GM21576 (cell line): Measurements from ENCODE around the gene FOCAD.

Experiments used
- ATAC-seq: cut with Tn5 transposase; IDR thresholded peaks from one replicate; pipeline ENCODE4 v1.9.1; 2021; ENCODE audit warnings: mild to moderate bottlenecking, moderate library complexity; ENCODE audit not compliant: unreplicated experiment

The FOCAD gene

GRCh38 chr9:20681467-20681866, 2.6 kb upstream of the FOCAD start:
- ATAC-seq, result no peak

GRCh38 chr9:20683351-20684034, 566 bp upstream of the FOCAD start:
- peak; percentile 10 for ATAC-seq

GRCh38 chr9:20684875-20685696, 1.0 kb downstream of the FOCAD start:
- no peak for ATAC-seq

DNA sequence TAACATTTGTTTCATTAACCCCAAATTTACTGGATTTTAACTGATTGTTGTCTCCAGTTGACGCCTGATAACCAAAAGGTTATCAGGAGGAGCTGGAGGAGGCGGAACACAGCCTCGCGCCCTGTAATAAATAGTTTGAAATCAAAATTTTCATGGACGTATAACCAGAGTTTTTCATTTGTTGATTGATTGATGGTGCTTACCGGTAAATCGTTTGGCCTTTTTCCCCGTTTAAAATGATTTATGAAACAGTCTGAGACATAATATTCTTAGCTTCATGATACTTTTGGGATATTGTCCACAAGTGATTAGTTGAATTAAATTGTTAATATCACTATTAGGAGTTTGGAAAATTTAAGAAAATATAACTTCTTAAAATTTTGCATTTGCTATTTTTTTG, 1.7 kb downstream of the FOCAD start:
- ATAC-seq, result no peak

- ATAC-seq, result no peak
These were observed 5.8 kb downstream of the FOCAD start for GRCh38 chr9:20689833-20690232.

GRCh38 chr9:20692554-20692953, 8.5 kb downstream of the FOCAD start:
- no peak for ATAC-seq

DNA sequence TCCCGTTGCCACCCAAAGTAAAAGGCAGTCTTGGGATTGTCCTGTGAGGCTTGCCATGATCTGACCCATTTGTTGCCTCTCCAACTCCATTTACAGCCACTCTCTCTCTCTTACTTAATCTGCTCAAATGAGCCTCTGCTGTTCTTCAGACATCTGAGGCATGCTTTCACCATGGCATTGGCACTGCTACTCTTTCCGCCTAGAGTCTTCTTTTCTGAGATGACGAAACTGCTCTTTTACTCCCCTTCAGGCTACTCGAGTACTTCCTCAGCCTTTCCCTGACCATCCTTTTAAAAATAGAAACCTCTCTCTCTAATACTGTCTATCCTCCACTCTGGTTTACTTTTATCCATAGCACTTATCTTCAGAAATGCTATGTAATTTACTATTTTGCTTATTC, 9.0 kb downstream of the FOCAD start:
- ATAC-seq, result no peak

GRCh38 chr9:20694248-20694647, 10.2 kb downstream of the FOCAD start:
- ATAC-seq, result no peak

DNA sequence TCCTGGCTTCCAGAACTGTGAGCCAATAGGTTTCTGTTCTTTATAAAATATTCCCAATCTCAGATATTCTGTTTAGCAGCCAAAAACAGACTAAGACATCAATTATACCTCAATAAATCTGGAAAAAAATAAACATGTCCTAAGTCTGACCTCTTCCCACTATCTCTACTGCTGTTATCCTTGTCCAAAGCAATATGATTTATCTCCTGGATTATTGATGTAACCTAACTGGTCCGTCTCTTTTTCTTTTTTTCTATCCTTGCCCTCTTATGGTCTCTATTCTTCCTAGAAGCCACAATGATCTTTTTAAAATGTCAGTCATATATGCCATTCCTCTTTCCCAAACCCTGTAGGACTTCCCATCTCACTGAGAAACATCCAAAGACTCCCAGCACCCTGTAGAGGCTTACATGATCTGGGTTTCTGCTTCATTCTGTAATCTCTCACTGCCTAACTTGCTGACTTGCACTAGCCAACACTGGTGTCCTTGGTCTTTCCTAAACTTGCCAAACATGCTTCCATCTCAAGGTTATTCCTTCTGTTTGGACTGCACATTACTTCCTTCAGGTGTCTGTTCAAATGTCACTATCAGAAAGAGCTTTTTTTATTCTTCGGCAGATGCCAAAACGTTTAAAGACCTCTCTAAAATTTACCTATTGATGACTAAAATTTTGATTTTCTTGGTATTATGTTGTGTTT, 13.1 kb downstream of the FOCAD start:
- ATAC-seq, result no peak

- no peak for ATAC-seq
These were observed 14.7 kb downstream of the FOCAD start for GRCh38 chr9:20698782-20699181.

DNA sequence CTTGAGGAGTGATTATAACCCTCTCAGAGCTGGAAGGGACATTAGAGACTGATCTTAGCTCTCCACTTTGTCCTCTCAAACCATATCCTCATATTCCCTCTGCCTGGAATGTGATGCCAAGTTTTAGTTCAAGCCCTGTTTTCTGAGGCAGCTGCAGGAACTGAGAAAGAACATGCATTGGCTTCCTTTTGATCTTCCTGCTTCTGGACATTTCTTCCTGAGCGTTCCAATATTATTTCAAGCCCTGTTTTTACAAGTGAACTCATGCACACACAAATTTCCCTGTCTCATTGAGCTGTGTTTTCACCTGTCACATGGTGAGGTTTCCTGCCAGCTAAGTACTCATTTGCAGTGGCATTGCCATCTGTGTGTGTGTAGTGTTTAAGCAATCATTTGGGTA, 17.0 kb downstream of the FOCAD start:
- ATAC-seq, result no peak

GRCh38 chr9:20702570-20702969, 18.5 kb downstream of the FOCAD start:
- ATAC-seq, result no peak

- no peak for ATAC-seq
These were observed 19.1 kb downstream of the FOCAD start for GRCh38 chr9:20703146-20703545.

- ATAC-seq, result no peak
These were observed 23.6 kb downstream of the FOCAD start for GRCh38 chr9:20707708-20708107.

- no peak for ATAC-seq
These were observed 29.1 kb downstream of the FOCAD start for GRCh38 chr9:20713172-20713571.

DNA sequence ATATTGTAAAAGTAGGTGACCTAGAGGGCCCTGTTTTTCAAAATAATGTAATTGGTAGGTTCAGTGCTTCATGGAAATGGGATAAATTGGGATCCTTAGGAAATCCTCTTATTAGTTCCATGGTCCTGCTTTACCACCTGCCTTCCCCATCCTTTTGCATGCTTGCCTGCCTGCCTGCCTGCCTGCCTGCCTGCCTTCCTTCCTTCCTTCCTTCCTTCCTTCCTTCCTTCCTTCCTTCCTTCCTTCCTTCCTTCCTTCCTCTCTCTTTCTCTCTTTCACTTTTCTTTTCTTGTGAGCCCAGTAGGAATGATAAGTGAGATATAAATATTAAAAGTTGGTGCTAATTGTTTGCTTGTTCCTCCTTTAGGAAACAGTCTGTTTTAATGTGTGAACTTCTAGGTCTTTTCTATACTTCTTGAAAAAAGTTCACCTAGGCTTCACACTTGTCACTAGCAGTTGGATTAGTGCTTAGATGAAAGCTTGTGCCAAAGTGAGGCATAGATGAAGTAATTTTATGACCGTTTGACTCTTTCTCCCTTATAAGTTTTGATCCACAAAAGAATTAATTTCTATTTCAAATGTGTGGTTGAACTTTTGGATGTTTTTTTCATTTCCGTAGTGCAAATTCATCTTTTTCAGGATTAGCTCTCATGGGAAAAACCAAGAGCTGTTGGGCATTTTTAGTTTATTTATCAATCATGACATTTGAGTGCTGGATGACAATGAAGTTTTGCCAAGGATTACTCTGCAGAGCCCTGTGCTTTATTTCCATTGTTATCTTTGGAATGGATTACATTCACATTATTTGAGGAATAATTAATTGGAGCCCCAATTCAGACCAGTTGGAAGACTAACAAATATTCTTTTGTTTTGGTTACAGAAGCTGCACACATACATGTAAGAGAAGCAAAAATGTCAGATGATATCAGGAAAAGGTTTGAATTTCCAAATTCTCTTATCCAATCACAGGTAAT, 30.7 kb downstream of the FOCAD start:
- ATAC-seq, result no peak

DNA sequence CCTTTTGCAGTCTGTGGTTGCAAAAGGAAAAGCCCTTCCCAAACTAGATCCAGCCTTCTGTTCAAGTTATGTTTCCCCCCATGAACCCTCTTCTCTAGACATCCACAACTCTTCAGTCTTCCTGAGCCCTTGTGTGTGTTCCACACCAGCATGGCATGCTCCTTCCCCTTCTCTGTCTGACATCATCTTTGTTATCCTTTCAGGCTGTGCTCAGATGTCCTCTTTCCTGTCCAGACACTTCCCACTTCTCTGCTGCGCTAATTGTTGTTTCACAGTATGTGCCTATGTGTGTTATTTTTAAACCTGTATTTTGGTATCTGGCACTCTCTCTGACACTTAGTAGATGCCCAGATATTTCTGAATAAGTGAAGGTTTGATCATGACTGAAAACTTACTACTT, 38.2 kb downstream of the FOCAD start:
- no peak for ATAC-seq

DNA sequence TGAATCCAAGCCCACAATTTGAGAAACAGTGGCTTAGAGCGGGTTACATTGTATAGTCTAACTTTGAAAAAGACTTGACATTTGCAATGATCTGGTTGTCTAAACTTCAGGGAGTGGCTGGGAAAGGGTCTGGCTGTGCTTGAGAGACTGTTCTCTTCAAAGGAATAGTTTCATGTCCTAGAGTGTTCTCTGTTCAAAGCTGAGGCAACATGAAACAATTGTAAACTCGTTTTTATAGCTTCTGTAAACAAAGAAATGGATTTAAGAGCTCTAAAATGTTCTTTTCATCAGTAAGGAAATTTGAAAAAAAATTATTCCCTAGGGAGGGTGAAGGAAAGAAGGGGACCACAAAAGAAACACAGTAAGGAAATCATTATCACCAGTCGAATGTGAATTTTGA, 41.6 kb downstream of the FOCAD start:
- ATAC-seq, result no peak

- ATAC-seq, result no peak
These were observed 42.1 kb downstream of the FOCAD start for GRCh38 chr9:20726144-20726543.

DNA sequence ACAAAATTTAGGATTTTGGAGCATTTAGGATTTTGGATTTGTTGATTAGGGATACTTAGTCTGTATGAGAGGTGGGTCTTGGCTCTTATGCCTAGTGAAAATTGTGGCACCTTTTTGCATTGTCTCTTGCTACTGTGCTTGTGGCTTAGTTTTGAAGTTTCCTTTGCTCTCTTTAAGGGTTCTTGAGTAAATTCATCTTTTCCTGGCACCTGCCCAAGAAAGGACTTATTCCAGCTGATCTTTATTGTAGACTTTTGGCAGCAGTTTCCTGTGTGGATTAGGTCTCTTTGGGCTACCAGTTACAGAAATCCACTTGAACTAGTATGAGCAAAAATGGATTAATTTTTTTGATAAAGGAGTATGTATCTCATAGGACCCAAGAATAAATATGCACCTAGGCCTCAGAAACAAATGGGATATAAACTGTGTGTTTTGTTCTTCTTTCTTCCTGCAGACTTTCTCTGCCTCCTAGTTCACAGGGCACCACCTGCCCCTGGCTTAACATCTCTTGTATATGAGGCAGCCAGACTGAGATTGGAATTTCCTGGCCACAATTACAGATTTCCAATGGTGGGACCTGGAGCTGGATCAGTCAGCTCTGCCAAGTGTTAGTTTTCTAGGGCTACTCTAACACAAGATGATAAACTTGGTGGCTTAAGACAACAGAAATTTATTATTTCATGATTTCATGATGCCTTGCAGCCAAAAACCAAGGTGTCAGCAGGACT, 44.6 kb downstream of the FOCAD start:
- ATAC-seq, result no peak
